IMR-90 (cell line): ENCODE measurements around the gene SMIM24. TPM values are rescaled to one million over a fixed set of nuclear protein-coding genes. Genes with fewer than 3 reads are reported as not detected.

Experiments used
- ATAC-seq: fragments of 200-7000 bp; cut with Tn5 transposase; 2 replicates; pipeline ENCODE4 v1.9.1; 2020; ENCODE audit warnings: low read depth, mild to moderate bottlenecking, moderate library complexity
- BruUV-seq: library from RNA; stranded (reverse); fragments of 400-500 nt; replicated peaks from 2 replicates; lab custom pipeline; 2021; lab: Mats Ljungman, UMichigan
- CTCF ChIA-PET: fragments of 300-600 bp; formaldehyde crosslinking; extraction: SDS; loops from one replicate; lab custom pipeline; 2021; ENCODE audit warnings: antibody characterized with exemption; lab: Yijun Ruan, JAX
- POLR2A ChIA-PET: fragments of 300-600 bp; sonication (Branson Sonifier 250); formaldehyde crosslinking; loops from one replicate; lab custom pipeline; 2022; ENCODE audit warnings: antibody characterized with exemption; ENCODE audit not compliant: unreplicated experiment; lab: Charles Lee
- DNase-seq: peaks from one replicate; pipeline ENCODE4 v3.0.0; 2013
- H2AFZ ChIP-seq: replicated peaks from 2 replicates; pipeline ENCODE3; 2013; ENCODE audit warnings: low read length, mild to moderate bottlenecking; ENCODE audit not compliant: poor library complexity
- H2AK5ac ChIP-seq: 2 replicates; pipeline ENCODE4 v1.6.1; 2013; ENCODE audit warnings: low read depth, low read length, inconsistent platforms
- H2AK9ac ChIP-seq: replicated peaks from 2 replicates; pipeline ENCODE3; 2013; ENCODE audit warnings: mild to moderate bottlenecking, low read depth, low read length, moderate library complexity; ENCODE audit not compliant: poor library complexity
- H2BK120ac ChIP-seq: 2 replicates; pipeline ENCODE4 v1.6.1; 2013; ENCODE audit warnings: low read depth, low read length, inconsistent platforms
- H2BK15ac ChIP-seq: 3 replicates; pipeline ENCODE4 v1.6.1; 2013; ENCODE audit warnings: low read depth, low read length, inconsistent platforms
- H2BK20ac ChIP-seq: 2 replicates; pipeline ENCODE4 v1.6.1; 2013; ENCODE audit warnings: low read depth, mild to moderate bottlenecking, inconsistent platforms, low read length, moderate library complexity
- H2BK5ac ChIP-seq: 2 replicates; pipeline ENCODE4 v1.6.1; 2013; ENCODE audit warnings: mild to moderate bottlenecking, low read depth, low read length, inconsistent platforms; ENCODE audit not compliant: poor library complexity, severe bottlenecking
- H3K14ac ChIP-seq: replicated peaks from 2 replicates; pipeline ENCODE4 v1.6.1; 2013; ENCODE audit warnings: low read depth, low read length, inconsistent platforms
- H3K18ac ChIP-seq: 2 replicates; pipeline ENCODE4 v1.6.1; 2013; ENCODE audit warnings: low read depth, low read length, control low read depth
- H3K23ac ChIP-seq: 2 replicates; pipeline ENCODE4 v1.6.1; 2013; ENCODE audit warnings: low read depth, low read length, inconsistent platforms
- H3K27ac ChIP-seq: 2 replicates; pipeline ENCODE4 v1.5.1; 2013; ENCODE audit warnings: mild to moderate bottlenecking, control low read depth, low read length; ENCODE audit not compliant: insufficient read depth
- H3K27me3 ChIP-seq: 2 replicates; pipeline ENCODE4 v1.6.1; 2013; ENCODE audit warnings: low read length; ENCODE audit not compliant: control insufficient read depth, insufficient read depth
- H3K36me3 ChIP-seq: 2 replicates; pipeline ENCODE4 v1.6.1; 2013; ENCODE audit warnings: low read length, mixed read lengths; ENCODE audit not compliant: control insufficient read depth, insufficient read depth
- H3K4ac ChIP-seq: 2 replicates; pipeline ENCODE4 v1.6.1; 2013; ENCODE audit warnings: low read depth, low read length, inconsistent platforms
- H3K4me1 ChIP-seq: 2 replicates; pipeline ENCODE4 v1.6.1; 2013; ENCODE audit warnings: low read length, mixed read lengths; ENCODE audit not compliant: control insufficient read depth, insufficient read depth
- H3K4me2 ChIP-seq: 2 replicates; pipeline ENCODE4 v1.6.1; 2013; ENCODE audit warnings: low read depth, mild to moderate bottlenecking, control low read depth, low read length, moderate library complexity
- H3K4me3 ChIP-seq: 2 replicates; pipeline ENCODE4 v1.5.1; 2013; ENCODE audit warnings: low read depth, mild to moderate bottlenecking, control low read depth, low read length, moderate library complexity; ENCODE audit not compliant: insufficient read depth
- H3K56ac ChIP-seq: 2 replicates; pipeline ENCODE4 v1.6.1; 2013; ENCODE audit warnings: low read length, inconsistent platforms; ENCODE audit not compliant: insufficient read depth; ENCODE audit errors: extremely low read depth
- H3K79me1 ChIP-seq, 2 experiments: 2 replicates each; pipeline ENCODE4 v1.6.1; 2013; ENCODE audit warnings: low read length in 2 of 2, inconsistent platforms in 1 of 2, low read depth in 1 of 2
- H3K9ac ChIP-seq: 2 replicates; pipeline ENCODE4 v1.6.1; 2013; ENCODE audit warnings: low read depth, low read length, control low read depth
- H3K9me1 ChIP-seq: 2 replicates; pipeline ENCODE4 v1.6.1; 2013; ENCODE audit warnings: low read length, inconsistent platforms; ENCODE audit not compliant: insufficient read depth
- H3K9me3 ChIP-seq: 2 replicates; pipeline ENCODE4 v1.6.1; 2013; ENCODE audit warnings: low read length; ENCODE audit not compliant: control insufficient read depth, insufficient read depth
- H4K20me1 ChIP-seq: 2 replicates; pipeline ENCODE4 v1.6.1; 2013; ENCODE audit warnings: low read length, inconsistent platforms; ENCODE audit not compliant: insufficient read depth
- H4K5ac ChIP-seq: 2 replicates; pipeline ENCODE4 v1.6.1; 2013; ENCODE audit warnings: mild to moderate bottlenecking, low read depth, low read length, control low read depth
- H4K8ac ChIP-seq, 2 experiments: 2 replicates each; pipeline ENCODE4 v1.6.1; 2013; ENCODE audit warnings: low read depth in 2 of 2, low read length in 2 of 2, control low read depth in 1 of 2, inconsistent platforms in 1 of 2
- H4K91ac ChIP-seq: 2 replicates; pipeline ENCODE4 v1.6.1; 2013; ENCODE audit warnings: low read depth, low read length, inconsistent platforms; ENCODE audit not compliant: insufficient read depth
- BHLHE40 ChIP-seq: fragments of 150-350 bp; IDR thresholded peaks from 2 replicates; pipeline ENCODE4 v1.6.1; 2016; ENCODE audit warnings: mild to moderate bottlenecking, low read depth, low read length
- CEBPB ChIP-seq: IDR thresholded peaks from 2 replicates; pipeline ENCODE4 v1.6.1; 2012; ENCODE audit warnings: low read depth, low read length, improper control_type of control experiment
- CHD1 ChIP-seq: IDR thresholded peaks from 2 replicates; pipeline ENCODE4 v1.6.1; 2012; ENCODE audit warnings: low read depth, low read length, improper control_type of control experiment
- FOS ChIP-seq: fragments of 150-350 bp; IDR thresholded peaks from 2 replicates; pipeline ENCODE4 v1.6.1; 2016; ENCODE audit warnings: low read depth, low read length
- MAFK ChIP-seq: IDR thresholded peaks from 2 replicates; pipeline ENCODE4 v1.6.1; 2012; ENCODE audit warnings: low read depth, low read length, improper control_type of control experiment
- MAZ ChIP-seq: IDR thresholded peaks from 2 replicates; pipeline ENCODE4 v1.6.1; 2012; ENCODE audit warnings: low read depth, mild to moderate bottlenecking, low read length, improper control_type of control experiment, moderate library complexity, borderline replicate concordance
- MXI1 ChIP-seq: IDR thresholded peaks from 2 replicates; pipeline ENCODE4 v1.6.1; 2012; ENCODE audit warnings: low read depth, mild to moderate bottlenecking, low read length, moderate library complexity, borderline replicate concordance
- NFE2L2 ChIP-seq: fragments of 150-350 bp; IDR thresholded peaks from 2 replicates; pipeline ENCODE4 v1.6.1; 2016; ENCODE audit warnings: low read depth, mild to moderate bottlenecking, low read length
- POLR2A ChIP-seq: IDR thresholded peaks from 2 replicates; pipeline ENCODE4 v1.6.1; 2012; ENCODE audit warnings: mild to moderate bottlenecking, low read depth, low read length
- RAD21 ChIP-seq: IDR thresholded peaks from 2 replicates; pipeline ENCODE4 v1.6.1; 2012; ENCODE audit warnings: low read length, improper control_type of control experiment
- RCOR1 ChIP-seq: IDR thresholded peaks from 2 replicates; pipeline ENCODE4 v1.6.1; 2012; ENCODE audit warnings: mild to moderate bottlenecking, low read length, improper control_type of control experiment; ENCODE audit not compliant: insufficient replicate concordance
- RFX5 ChIP-seq: IDR thresholded peaks from 2 replicates; pipeline ENCODE4 v1.8.0; 2012; ENCODE audit warnings: low read depth, mild to moderate bottlenecking, low read length, moderate library complexity
- SMC3 ChIP-seq: fragments of 150-350 bp; IDR thresholded peaks from 2 replicates; pipeline ENCODE4 v1.6.1; 2016; ENCODE audit warnings: low read depth, mild to moderate bottlenecking, antibody characterized with exemption, low read length, moderate library complexity
- WGBS, 2 experiments: methylation state at CpG; one replicate each; pipeline versions ENCODE4 v1.1.5 to v1.1.7; 2013; ENCODE audit warnings: missing lambda C conversion rate in 2 of 2; ENCODE audit not compliant: insufficient read length in 1 of 2; ENCODE audit errors: extremely low coverage in 2 of 2; 5-methylcytosine and 5-hydroxymethylcytosine counted together
- dilution Hi-C: fragments of 300-500 bp; cut with HindIII; formaldehyde crosslinking; loops from one replicate; pipeline ENCODE4 v1.14.3; 2018; ENCODE audit warnings: low sequenced_read_pairs; ENCODE audit not compliant: unreplicated experiment
- in situ Hi-C: fragments of 300-500 bp; cut with MboI; formaldehyde crosslinking; loops from 3 replicates; pipeline ENCODE4 v1.14.3; 2019; ENCODE audit warnings: low sequenced_read_pairs, inconsistent platforms, mixed read lengths
- intact Hi-C: fragments of 100-400 bp; cut with micrococcal nuclease; formaldehyde crosslinking; loops from 2 replicates; pipeline ENCODE4 v1.10.0; 2022
- polyA plus RNA-seq, 3 experiments: library from polyadenylated mRNA; depleted of rRNA; stranded (reverse); fragments of >200 nt; gene quantifications; 2 replicates each; pipeline ENCODE4 v1.2.3, GENCODE V29; 2012; ENCODE audit warnings: low replicate concordance in 1 of 3
- total RNA-seq: library from RNA; depleted of rRNA; stranded (reverse); fragments of >200 nt; gene quantifications from 2 replicates; pipeline ENCODE4 v1.2.3, GENCODE V29; 2012
- TF ChIP-seq, protein P1 (sequence below): conservative IDR thresholded peaks from 2 replicates; pipeline ENCODE4 v1.5.1; 2012; ENCODE audit warnings: mild to moderate bottlenecking, low read depth, low read length, improper control_type of control experiment
- TF ChIP-seq, protein P2 (sequence below): fragments of 150-350 bp; IDR thresholded peaks from 2 replicates; pipeline ENCODE4 v1.6.1; 2016; ENCODE audit warnings: low read depth, mild to moderate bottlenecking, low read length, moderate library complexity, borderline replicate concordance
- TF ChIP-seq, protein P3 (sequence below): fragments of 150-350 bp; IDR thresholded peaks from 2 replicates; pipeline ENCODE4 v1.6.1; 2017; ENCODE audit warnings: mild to moderate bottlenecking, antibody characterized with exemption, low read length, low read depth

The SMIM24 gene
- total and polyA plus RNA-seq, 2 of the 4 experiments (the other 2 are of a cell fraction): not detected

GRCh38 chr19:3528080-3528479, 47.8 kb upstream of the SMIM24 start:
- ATAC-seq (no peak), DNase-seq (no peak)
- Histone ChIP-seq H2AK5ac (no peak overlapping the region), H3K9me3 (no peaks in the 10 kb centered on the region), H2BK15ac (no peak overlapping the region), H3K4ac (no peak overlapping the region), H2BK120ac (no peak overlapping the region), H4K20me1 (peaks cover 26% of the 10 kb centered on the region), H4K8ac (no peak overlapping the region), H3K27me3 (no peaks in the 10 kb centered on the region), H3K4me1 (no peaks in the 10 kb centered on the region), H3K9me1 (peaks cover 6% of the 10 kb centered on the region; the same call in 1 of the 2 replicates), H3K4me2 (no peak overlapping the region), H2BK5ac (no peak overlapping the region), H2AFZ (no peak overlapping the region), H3K36me3 (peaks cover 70% of the 10 kb centered on the region), H2AK9ac (peak overlapping the region; percentile 24), H3K27ac (no peak overlapping the region), H3K23ac (no peak overlapping the region), H3K56ac (no peak overlapping the region), H3K18ac (no peak overlapping the region), H3K4me3 (no peak overlapping the region), H3K14ac (no peak overlapping the region), H3K9ac (no peak overlapping the region), H2BK20ac (no peak overlapping the region), H4K91ac (no peak overlapping the region), H4K5ac (no peak overlapping the region), H3K79me1 (peaks cover 20 to 38% of the 10 kb centered on the region in 2 experiments)
- POLR2A ChIA-PET: no interaction called here
- no TSS peak for BruUV-seq
- dilution Hi-C loops (no loop called here), in situ Hi-C loops (no loop called here), intact Hi-C loops (no loop called here)
- TF ChIP-seq RCOR1 (no peak), SMC3 (no peak), NFE2L2 (no peak), BHLHE40 (no peak), MAFK (no peak), FOS (no peak), CEBPB (no peak), RFX5 (no peak), POLR2A (no peak), RAD21 (no peak), CHD1 (no peak), MXI1 (no peak), MAZ (no peak)
- TF ChIP-seq, protein P1, sequence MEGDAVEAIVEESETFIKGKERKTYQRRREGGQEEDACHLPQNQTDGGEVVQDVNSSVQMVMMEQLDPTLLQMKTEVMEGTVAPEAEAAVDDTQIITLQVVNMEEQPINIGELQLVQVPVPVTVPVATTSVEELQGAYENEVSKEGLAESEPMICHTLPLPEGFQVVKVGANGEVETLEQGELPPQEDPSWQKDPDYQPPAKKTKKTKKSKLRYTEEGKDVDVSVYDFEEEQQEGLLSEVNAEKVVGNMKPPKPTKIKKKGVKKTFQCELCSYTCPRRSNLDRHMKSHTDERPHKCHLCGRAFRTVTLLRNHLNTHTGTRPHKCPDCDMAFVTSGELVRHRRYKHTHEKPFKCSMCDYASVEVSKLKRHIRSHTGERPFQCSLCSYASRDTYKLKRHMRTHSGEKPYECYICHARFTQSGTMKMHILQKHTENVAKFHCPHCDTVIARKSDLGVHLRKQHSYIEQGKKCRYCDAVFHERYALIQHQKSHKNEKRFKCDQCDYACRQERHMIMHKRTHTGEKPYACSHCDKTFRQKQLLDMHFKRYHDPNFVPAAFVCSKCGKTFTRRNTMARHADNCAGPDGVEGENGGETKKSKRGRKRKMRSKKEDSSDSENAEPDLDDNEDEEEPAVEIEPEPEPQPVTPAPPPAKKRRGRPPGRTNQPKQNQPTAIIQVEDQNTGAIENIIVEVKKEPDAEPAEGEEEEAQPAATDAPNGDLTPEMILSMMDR: no peak
- TF ChIP-seq, protein P2, sequence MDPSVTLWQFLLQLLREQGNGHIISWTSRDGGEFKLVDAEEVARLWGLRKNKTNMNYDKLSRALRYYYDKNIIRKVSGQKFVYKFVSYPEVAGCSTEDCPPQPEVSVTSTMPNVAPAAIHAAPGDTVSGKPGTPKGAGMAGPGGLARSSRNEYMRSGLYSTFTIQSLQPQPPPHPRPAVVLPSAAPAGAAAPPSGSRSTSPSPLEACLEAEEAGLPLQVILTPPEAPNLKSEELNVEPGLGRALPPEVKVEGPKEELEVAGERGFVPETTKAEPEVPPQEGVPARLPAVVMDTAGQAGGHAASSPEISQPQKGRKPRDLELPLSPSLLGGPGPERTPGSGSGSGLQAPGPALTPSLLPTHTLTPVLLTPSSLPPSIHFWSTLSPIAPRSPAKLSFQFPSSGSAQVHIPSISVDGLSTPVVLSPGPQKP: no peak
- TF ChIP-seq, protein P3, sequence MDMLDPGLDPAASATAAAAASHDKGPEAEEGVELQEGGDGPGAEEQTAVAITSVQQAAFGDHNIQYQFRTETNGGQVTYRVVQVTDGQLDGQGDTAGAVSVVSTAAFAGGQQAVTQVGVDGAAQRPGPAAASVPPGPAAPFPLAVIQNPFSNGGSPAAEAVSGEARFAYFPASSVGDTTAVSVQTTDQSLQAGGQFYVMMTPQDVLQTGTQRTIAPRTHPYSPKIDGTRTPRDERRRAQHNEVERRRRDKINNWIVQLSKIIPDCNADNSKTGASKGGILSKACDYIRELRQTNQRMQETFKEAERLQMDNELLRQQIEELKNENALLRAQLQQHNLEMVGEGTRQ: no peak
- CTCF ChIA-PET: no interaction called here
- 100% methylated on average over 3 of the region's 14 CpGs; no CpG with 5 or more reads in 1 of the 2 experiments for WGBS, 2 experiments
